Subcutaneous adipose tissue (tissue), 4 donors: ENCODE data around the gene PACS1. TPM values are rescaled to one million over a fixed set of nuclear protein-coding genes. Genes with fewer than 3 reads are reported as not detected.

ENCODE experiments used
- total RNA-seq, 4 donors: library from RNA; depleted of rRNA; stranded (reverse); fragments of >200 nt; gene quantifications; one replicate each; pipeline ENCODE4 v1.1.0, GENCODE V29; 2016
- TF ChIP-seq, protein P1 (sequence below): fragments of 450-650 bp; IDR thresholded peaks from one replicate; pipeline ENCODE4 v1.5.1; 2016; ENCODE audit warnings: low read depth, mild to moderate bottlenecking, control low read depth, antibody characterized with exemption, moderate library complexity

Gene PACS1
- total RNA-seq, 4 donors from 2014 or later, result 38.3 to 75.7 (median 41.0) TPM

DNA sequence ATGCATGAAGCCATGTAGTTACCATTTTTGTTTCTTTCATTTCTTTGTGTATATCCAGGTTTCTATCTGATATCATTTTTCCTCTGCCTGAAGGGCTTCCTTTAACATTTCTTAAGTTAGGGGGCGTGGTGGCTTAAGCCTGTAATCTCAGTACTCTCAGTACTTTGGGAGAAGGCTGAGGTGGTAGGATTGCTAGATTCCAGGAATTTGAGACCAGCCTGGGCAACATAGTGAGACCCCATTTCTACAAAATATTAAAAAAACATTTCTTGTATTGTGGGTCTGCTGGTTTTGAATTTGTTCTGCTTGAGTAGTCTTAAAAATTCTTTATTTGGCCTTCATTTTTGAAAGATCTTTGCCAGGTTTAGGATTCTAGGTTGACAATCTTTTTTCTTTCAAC, 5.5 kb upstream of the PACS1 start:
- TF ChIP-seq, protein P1, sequence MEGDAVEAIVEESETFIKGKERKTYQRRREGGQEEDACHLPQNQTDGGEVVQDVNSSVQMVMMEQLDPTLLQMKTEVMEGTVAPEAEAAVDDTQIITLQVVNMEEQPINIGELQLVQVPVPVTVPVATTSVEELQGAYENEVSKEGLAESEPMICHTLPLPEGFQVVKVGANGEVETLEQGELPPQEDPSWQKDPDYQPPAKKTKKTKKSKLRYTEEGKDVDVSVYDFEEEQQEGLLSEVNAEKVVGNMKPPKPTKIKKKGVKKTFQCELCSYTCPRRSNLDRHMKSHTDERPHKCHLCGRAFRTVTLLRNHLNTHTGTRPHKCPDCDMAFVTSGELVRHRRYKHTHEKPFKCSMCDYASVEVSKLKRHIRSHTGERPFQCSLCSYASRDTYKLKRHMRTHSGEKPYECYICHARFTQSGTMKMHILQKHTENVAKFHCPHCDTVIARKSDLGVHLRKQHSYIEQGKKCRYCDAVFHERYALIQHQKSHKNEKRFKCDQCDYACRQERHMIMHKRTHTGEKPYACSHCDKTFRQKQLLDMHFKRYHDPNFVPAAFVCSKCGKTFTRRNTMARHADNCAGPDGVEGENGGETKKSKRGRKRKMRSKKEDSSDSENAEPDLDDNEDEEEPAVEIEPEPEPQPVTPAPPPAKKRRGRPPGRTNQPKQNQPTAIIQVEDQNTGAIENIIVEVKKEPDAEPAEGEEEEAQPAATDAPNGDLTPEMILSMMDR, result no peak

DNA sequence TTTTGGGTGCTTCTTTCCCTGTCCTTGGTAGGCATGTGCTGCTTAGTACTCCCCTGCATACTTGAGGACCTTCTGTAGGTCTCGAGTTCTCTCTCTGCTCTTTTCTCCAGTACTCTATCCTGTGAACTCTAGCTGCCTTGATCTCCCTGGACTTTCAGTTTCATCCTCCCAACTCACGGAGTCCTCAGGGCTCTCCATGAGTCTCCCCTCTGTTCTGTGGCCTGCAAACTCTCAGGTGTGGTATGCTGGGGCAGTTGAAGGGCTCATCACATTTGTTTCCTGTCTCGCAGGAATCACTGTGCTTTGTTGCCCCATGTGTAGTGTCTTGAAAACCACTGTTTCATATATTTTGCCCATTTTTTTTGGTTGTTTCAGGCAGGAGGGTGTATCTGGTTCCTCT, 3.3 kb upstream of the PACS1 start:
- TF ChIP-seq, protein P1, result no peak

DNA sequence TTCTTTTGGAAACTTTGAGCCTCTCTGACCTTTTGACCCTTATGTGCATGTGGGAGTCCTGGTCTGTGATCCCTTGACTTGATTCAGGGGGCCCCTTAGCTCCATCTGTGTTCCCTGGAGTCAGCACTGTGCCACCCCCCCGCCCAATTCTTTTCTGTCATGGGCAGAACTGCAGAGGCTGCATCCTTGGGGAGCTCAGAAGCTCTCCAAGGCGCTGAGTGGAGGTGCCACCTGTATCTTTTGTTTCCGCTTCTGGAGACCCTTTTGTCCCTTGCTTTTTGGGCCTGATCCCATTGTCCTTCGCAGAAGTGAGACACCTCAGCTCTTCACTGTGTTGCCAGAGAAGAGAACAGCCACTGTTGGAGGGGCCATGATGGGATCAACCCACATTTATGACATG, 2.4 kb upstream of the PACS1 start:
- TF ChIP-seq, protein P1, result no peak

DNA sequence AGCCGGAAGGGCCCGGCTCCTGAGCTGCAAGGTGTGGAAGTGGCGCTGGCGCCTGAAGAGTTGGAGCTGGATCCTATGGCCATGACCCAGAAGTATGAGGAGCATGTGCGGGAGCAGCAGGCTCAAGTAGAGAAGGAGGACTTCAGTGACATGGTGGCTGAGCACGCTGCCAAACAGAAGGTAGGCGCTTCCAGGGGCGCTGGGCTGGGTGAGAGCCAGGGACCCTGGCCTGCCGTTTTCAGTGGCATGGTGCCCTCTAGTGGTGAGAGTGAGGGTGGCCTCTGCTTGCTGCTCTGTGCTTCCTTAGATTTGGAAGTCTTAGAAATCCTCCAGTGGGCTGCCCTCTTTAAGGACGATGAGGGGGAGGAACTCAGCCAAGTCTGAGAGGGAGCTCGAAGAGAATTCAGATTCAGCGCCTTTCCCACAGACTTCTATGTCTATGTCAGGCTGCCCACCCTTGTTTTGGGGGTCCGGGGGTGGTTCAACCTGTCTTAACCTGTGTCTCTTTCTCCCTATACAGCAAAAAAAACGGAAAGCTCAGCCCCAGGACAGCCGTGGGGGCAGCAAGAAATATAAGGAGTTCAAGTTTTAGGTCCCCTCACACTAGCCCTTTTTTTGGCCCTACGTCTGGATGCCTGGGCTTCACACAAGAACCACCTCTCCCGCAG, 1.8 kb upstream of the PACS1 start:
- TF ChIP-seq, protein P1, result no peak

DNA sequence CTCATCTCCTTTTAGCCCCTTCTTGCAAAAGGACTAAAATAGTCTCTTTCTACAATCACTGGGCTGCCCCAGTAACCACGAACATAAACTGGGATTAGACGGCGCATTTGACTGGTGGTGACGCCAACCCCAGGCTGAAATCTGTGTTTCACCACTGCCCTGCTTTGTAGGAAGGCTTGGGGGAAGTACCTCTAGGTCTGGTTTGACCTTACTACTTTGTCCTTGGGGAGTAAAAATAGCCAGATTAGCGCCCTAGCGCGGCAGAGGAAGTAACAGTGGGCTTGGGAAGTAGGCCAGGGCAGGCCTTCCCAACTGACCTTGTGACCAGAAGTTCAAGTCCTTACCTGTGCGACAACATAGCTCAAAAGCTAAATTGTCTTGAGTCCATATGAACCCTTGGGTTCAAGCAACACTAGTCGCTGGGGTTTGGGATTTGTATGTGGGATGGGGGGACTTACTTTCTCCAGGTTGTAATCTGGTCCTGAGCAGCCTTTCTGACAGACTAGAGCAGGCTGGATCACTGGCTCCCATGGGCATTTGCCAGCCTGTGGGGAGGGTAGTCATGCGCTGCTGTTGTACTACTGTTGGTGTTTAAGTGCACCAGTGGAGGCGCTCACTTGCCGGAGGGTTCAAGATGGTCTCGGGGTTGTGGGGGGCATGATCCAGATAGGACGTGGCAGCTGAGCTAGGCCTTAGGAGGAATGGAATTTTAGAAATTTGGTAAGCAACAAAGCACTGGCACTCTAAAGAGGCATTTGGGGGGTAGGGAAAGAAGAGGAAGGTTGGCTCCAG, 953 bp upstream of the PACS1 start:
- TF ChIP-seq, protein P1, result no peak

DNA sequence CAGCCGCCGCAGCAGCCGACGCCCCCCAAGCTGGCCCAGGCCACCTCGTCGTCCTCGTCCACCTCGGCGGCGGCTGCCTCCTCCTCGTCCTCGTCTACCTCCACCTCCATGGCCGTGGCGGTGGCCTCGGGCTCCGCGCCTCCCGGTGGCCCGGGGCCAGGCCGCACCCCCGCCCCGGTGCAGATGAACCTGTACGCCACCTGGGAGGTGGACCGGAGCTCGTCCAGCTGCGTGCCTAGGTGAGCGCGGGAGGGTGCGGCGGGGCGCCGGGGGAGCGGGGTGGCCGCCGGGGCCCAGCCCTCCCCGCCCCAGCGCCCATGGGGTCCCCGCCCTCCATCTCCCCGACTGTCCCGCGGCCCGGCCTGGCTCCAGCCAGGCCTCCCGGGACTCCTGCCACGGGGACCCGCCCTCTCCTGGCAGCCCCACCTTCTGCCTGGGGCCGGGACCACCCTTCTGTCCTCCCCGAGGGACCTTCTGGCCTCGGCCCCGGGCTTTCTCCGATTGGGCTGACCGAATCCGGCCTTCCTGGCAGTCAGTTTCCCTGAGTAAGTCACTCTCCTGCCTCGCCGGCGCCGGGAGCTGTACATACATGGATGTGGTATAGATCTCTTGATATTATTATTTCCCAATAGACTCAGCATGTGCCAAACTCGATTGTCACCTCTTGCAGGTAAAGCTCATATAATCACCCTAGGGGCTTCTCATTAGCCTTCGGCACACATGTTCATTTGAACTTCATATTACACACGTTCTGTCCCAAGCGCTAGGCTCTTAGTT, 720 bp downstream of the PACS1 start:
- TF ChIP-seq, protein P1, result no peak

DNA sequence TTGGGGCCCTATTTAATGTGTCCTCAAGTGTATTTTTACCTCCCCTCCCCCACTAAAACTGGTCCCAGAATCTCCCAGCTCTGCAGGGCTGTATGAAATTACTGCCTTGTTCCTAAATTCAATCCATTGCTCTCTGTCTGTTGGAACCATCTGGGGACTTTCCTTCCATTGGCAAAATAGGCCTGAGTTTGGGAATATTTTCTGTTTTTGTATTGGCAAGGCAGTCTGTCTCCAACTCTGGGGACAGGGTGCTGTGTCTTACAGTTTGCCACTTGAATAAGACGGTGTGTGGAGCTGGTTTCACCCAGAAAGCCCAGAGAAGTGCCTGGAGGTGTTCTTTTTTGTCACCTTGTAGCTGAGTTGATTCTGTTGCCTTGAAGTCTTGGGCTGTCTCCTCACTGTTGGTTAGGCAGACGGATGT, 1.3 kb downstream of the PACS1 start:
- TF ChIP-seq, protein P1, result no peak
